Urinary bladder (tissue), 4 donors: ENCODE measurements around the gene ZNF778. TPM values are rescaled to one million over a fixed set of nuclear protein-coding genes. Genes with fewer than 3 reads are reported as not detected.
"Not testable (repeated sequence)": the region's sequence is repeated elsewhere in the genome, so short reads cannot be mapped to it uniquely, and the experiment has no call there.

ENCODE experiments used
- DNase-seq: peaks from one replicate; pipeline ENCODE4 v3.0.0-alpha.2; 2015; ENCODE audit errors: extremely low spot score
- H3K27ac ChIP-seq: one replicate; pipeline ENCODE4 v1.5.1; 2013; ENCODE audit warnings: low read depth, mild to moderate bottlenecking, moderate library complexity
- H3K36me3 ChIP-seq: one replicate; pipeline ENCODE4 v1.6.1; 2013; ENCODE audit warnings: mild to moderate bottlenecking, moderate library complexity; ENCODE audit not compliant: insufficient read depth
- H3K4me1 ChIP-seq: one replicate; pipeline ENCODE4 v1.6.1; 2013; ENCODE audit warnings: mild to moderate bottlenecking, moderate library complexity; ENCODE audit not compliant: insufficient read depth
- H3K4me3 ChIP-seq: one replicate; pipeline ENCODE4 v1.5.1; 2013; ENCODE audit warnings: low read depth, low read length
- WGBS: extraction: QIAGEN DNeasy Blood & Tissue Kit; methylation state at CpG from one replicate; pipeline ENCODE4 v1.1.7; 2013; 5-methylcytosine and 5-hydroxymethylcytosine counted together
- polyA plus RNA-seq: library from polyadenylated mRNA; stranded (reverse); fragments of 200-250 nt; gene quantifications from one replicate; pipeline ENCODE4 v1.2.3, GENCODE V29; 2013
- total RNA-seq: library from RNA; depleted of rRNA; stranded (reverse); fragments of >200 nt; gene quantifications from one replicate; pipeline ENCODE4 v1.2.3, GENCODE V29; 2014
- donor health status: healthy with polysubstance abuse.
- donor health status: healthy.

The ZNF778 gene
- total and polyA plus RNA-seq, 2 donors = 5.1 to 9.5 TPM

DNA sequence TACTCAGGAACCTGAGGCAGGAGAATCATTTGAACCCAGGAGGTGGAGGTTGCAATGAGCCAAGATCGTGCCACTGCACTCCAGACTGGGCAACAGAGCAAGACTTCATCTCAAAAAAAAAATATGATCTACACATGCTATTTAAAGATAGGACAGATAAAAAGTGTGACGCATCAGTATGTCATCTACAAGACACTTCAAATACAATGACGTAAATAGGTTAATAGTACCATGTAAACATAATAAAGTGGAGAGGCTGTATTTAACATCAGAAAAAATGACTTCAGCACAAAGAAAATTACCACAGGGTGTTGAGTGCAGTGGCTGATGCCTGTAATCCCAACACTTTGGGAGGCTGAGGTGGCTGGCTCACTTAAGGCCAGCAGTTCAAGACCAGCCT lies 20.2 kb downstream of the ZNF778 start:
- 85% methylated on average over 3 of the region's 3 CpGs for WGBS
- H3K4me1 ChIP-seq = no peaks in the 10 kb centered on the region
- DNase-seq = no peak
- no peaks in the 10 kb centered on the region for H3K36me3 ChIP-seq
- no peak overlapping the region for H3K4me3 ChIP-seq
- no peak overlapping the region for H3K27ac ChIP-seq

DNA sequence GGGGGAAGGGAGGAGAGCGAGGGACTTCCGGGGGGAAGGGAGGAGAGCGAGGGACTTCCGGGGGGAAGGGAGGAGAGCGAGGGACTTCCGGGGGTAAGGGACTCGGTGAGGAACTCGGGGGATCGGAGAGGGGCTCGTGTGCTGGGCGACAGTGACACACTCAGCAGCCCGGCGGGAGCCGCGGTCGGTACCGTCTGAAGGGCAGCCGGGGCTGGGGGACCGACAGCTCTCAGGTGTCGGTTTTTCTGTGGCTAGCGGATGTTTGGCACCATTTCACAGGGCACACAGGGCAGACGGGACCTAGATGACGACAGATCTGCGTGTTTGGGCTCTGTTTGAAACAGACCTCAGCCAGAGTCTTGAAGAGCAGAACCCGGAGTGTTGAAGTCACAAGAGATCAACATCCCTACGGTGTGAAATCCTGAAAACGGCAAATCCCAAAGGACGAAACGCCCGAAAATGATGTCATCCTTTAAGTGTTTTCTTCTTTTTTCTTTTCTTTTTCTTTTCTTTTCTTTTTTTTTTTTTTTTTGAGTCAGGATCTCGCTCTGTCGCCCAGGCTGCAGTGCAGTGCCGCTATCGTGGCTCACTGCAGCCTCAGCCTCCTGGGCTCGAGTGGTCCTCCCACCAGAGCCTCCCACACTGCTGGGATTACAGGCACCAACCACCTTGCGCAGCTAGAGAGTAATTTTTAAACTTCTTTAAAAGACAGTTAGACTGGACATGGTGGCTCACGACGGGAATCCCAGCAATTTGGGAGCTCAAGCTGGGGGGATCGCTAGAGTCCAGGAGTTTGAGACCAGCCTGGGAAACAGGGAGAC lies 23.9 kb downstream of the ZNF778 start:
- WGBS = 5% methylated on average over 37 of the region's 39 CpGs
- no peaks in the 10 kb centered on the region for H3K36me3 ChIP-seq
- H3K4me3 ChIP-seq = peak overlapping the region; percentile 39
- DNase-seq = no peak
- H3K27ac ChIP-seq = peak overlapping the region; percentile 89
- no peaks in the 10 kb centered on the region for H3K4me1 ChIP-seq

DNA sequence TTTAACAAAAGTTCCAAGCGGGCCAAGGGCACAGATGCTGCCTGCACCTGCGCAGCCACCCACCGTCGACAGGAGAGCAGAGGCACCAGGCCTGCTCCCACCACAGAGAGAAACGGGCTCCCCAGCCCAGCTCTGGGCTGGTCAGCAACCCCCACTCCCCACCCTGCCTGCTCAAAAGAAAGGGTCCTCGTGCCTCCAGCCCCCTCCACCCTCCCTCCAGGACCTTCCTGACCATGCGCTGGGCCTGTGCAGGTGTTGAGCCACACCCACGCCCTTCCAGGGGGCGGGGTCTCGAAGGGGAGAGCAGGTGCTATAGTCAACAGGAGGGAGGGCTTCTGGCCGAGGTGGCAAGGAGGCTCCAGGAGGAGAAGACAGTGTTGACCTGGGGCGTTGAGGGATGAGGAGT lies 25.3 kb downstream of the ZNF778 start:
- H3K27ac ChIP-seq = no peak overlapping the region
- no peak overlapping the region for H3K4me3 ChIP-seq
- no peak for DNase-seq
- H3K36me3 ChIP-seq = no peaks in the 10 kb centered on the region
- WGBS = 54% methylated on average over 12 of the region's 12 CpGs
- peaks cover 3% of the 10 kb centered on the region for H3K4me1 ChIP-seq

DNA sequence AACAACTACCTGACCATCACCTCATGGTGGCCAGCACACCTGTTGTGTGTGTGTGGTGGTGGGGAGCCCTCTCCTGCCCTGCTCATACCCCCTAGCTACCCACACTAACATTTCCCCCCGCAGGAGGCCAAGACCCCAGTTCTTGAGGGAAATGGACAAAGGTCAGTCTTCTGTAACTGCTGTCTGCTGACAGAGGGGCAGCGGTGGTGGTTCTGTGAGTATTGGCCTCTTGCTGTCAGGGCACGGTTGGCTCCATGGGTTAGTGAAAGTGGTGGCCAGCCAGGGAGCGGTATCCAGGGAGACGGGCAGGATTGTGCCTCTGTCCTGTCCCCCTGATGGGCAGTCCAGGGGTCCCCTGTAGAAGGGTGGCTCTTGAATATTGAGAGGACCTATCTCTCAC lies 26.2 kb downstream of the ZNF778 start:
- Histone ChIP-seq H3K4me3 (no peak overlapping the region), H3K36me3 (no peaks in the 10 kb centered on the region), H3K4me1 (peaks cover 3% of the 10 kb centered on the region), H3K27ac (no peak overlapping the region)
- DNase-seq = no peak
- 78% methylated on average over 5 of the region's 5 CpGs for WGBS

DNA sequence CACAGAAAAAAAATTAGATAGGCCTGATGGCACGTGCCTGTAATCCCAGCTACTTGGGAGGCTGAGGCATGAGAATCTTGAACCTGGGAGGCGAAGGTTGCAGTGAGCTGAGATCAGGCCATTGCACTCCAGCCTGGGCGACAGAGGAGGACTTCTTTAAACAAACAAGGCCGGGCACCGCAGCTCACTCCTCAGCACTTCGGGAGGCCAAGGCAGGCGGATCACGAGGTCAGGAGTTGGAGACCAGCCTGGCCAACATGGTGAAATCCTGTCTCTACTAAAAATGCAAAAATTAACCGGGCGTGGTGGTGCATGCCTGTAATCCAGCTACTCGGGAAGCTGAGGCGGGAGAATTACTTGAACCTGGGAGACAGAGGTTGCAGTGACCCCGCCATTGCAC lies 26.8 kb downstream of the ZNF778 start:
- not testable (repeated sequence) for H3K27ac ChIP-seq, H3K4me1 ChIP-seq, H3K36me3 ChIP-seq, DNase-seq, H3K4me3 ChIP-seq
- WGBS = 76% methylated on average over 13 of the region's 13 CpGs

DNA sequence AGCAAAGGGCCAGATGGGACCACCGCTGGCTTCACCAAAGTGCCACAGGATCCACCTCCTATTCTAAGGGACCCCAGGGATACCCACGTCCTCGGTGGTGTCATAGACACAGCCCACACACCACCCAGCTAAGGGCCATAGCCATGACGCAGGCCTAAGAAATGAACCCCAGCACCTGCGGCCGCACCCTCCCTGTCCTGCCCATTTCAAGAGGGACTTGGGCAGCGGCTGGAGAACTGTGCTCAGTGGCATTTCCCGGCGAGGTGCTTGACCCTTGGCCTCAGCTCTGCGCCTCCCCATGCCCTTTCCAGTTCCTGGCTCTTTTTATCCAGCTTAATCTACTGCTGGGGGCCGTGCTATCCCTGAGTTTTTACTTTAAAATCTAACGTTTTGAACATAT lies 27.3 kb downstream of the ZNF778 start:
- no peak overlapping the region for H3K27ac ChIP-seq
- no peaks in the 10 kb centered on the region for H3K36me3 ChIP-seq
- DNase-seq = no peak
- H3K4me3 ChIP-seq = no peak overlapping the region
- WGBS = 69% methylated on average over 12 of the region's 12 CpGs
- peaks cover 3% of the 10 kb centered on the region for H3K4me1 ChIP-seq

DNA sequence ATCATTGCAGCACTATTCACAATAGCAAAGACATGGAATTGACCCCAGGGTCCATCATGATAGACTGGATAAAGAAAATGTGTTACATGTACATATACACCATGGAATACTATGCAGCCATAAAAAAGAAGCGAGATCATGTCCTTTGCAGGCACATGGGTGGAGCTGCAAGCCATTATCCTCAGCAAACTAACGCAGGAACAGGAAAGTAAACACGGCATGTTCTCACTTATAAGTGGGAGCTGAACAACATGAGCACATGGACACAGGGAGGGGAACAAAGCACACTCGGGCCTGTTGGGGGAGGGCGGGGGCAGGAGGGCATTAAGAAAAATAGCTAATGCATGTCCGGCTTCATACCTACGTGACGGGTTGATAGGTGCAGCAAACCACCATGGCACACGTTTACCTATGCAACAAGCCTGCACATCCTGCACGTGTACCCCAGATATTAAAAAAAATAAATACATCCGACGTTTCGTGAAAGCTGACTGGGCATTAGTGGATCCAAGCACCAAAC lies 28.9 kb downstream of the ZNF778 start:
- Histone ChIP-seq H3K4me1 (peaks cover 3% of the 10 kb centered on the region), H3K36me3 (no peaks in the 10 kb centered on the region), H3K27ac (no peak overlapping the region), H3K4me3 (no peak overlapping the region)
- 54% methylated on average over 13 of the region's 13 CpGs for WGBS
- no peak for DNase-seq

DNA sequence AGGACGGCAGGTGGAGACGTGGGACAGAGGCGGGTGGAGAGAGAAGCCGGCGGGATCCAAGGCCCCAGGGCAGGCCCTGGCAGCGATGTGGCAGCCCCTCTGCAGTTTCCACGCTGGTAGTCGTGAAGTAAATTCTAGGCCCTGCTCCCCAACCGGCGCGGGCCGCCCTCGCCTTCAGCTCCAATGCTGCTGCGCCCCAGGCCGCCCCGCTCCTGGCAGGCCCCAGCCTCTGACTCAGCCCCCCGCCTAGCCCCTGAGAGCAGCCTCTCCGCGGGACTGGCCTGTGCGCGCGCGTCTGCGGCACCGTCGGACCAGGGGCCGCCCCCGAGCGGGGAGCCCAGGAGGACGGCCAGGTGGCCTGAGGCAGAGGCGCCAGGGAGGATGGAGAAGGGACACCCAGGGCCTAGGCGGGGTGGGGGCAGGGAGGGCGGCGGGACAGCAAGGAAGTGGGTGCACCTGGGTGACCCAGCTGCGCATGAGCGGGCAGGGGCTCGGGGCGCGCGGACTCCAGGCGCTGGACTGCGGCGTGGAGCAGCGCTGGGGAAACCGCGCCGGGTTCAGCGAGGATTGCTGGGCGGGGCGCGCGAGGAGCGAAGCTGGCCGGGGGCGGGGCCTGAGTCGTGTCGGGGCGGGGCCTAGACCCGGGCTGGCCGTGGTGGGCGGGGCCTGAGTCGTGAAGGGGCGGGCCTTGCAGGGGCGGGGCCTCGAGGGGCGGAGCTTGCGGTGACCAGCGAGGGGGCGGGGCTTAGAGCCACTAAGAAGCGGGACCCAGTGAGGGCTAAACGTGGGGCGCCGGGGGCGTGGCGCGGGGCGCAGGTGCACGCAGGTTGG lies 29.6 kb downstream of the ZNF778 start:
- H3K27ac ChIP-seq = no peak overlapping the region

DNA sequence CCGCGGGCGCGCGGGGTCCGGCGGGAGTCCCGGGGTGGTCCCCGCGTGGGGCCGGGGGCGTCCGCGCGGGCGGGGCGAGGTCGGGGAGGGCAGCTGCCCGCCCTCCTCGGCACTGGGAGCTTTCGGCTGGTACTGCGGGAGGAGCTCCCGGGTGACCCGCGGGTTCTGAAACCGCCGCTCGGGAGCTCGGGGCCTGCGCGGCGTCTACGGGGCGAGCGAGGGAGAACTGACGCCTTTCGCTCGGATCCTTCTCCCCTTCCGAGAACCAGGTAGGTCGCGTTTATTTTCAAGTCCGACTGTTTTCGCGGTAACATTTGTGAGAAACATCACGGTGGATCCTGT lies 30.2 kb downstream of the ZNF778 start:
- not testable (repeated sequence) for H3K36me3 ChIP-seq, DNase-seq, H3K4me1 ChIP-seq, H3K27ac ChIP-seq
- H3K4me3 ChIP-seq = peak overlapping the region; percentile 46
- WGBS = 3% methylated on average over 45 of the region's 45 CpGs

More for the DNA sequence above, 29.6 kb downstream of the ZNF778 start:
- WGBS = 2% methylated on average over 78 of the region's 78 CpGs
- H3K4me1 ChIP-seq = peaks cover 3% of the 10 kb centered on the region
- H3K4me3 ChIP-seq = peak overlapping the region; percentile 46
- H3K36me3 ChIP-seq = no peaks in the 10 kb centered on the region
- DNase-seq = peak; percentile 25

DNA sequence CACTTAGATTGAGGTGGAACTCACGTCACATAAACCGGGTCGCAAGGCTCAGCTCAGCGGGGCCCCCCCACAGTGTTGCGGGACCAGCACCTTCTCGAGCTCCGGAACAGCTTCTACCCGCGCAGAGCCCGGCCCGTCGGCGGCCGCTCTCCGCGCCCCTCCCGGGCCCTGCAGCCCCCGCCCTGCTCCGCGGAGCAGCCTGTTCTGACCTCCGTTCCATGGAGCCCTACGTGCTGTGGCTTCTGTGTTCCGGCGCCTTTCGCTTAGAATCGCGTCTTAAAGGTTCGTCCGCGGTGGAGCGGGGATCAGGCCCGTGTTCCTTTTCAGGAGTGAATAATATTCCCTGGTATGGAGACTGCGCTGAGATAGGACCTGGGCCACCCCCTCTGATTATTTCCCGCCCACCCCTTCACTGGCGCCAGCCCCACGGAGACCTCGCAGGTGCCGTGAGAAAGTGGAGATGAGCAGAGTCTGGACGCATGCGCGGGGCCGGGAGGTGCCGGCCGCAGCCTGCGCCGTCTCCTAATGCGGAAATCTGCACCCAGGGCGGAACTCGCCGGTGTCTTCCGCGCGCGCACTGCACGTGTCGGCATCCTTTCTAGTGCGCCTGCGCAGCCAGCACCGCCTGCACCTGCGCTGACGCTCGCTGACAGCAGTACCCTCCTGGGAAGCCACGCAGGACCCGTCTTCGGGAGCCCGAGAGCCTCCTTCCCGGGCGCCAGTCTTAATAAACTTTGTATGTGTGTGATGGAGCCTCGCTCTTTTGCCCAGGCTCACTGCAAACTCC lies 30.9 kb downstream of the ZNF778 start:
- no peak overlapping the region for H3K27ac ChIP-seq

DNA sequence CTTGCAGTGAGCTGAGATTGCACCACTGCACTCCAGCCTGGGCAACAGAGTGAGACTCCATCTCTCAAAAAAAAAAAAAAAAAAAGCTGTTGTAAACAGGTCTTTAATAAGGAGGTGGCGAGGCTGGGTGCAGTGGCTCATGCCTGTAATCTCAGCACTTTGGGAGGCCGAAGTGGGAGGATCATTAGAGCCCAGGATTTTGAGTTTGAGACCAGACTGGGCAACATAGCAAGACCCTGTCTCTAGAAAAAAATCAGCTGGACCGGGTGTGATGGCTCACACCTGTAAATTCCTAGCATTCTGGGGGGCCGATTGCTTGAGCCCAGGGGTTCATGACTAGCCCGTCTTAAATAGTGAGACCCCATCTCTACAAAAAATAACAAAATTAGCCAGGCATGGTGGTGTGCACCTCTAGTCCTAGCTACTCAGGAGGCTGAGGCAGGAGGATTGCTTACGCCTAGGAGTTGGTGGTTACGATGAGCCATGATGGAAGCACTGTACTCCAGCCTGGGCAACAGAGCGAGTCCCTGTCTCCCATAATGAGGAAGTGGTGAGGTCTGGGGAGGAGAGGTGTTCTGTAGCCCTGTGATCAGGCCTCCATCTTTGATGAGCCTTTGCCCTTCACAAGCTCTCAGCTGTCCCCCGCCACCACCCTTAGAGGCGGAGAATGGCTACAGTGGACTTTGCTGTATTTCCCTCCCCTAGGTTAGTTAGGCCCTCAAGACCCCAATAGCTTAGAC lies 36.2 kb downstream of the ZNF778 start:
- 94% methylated on average over 10 of the region's 10 CpGs for WGBS
- H3K27ac ChIP-seq = no peak overlapping the region
- no peak for DNase-seq
- no peak overlapping the region for H3K4me3 ChIP-seq
- H3K36me3 ChIP-seq = no peaks in the 10 kb centered on the region
- H3K4me1 ChIP-seq = no peaks in the 10 kb centered on the region

More for the DNA sequence above, 30.9 kb downstream of the ZNF778 start:
- Histone ChIP-seq H3K4me3 (no peak overlapping the region), H3K4me1 (peaks cover 3% of the 10 kb centered on the region), H3K36me3 (no peaks in the 10 kb centered on the region)
- WGBS = 57% methylated on average over 69 of the region's 69 CpGs
- no peak for DNase-seq

DNA sequence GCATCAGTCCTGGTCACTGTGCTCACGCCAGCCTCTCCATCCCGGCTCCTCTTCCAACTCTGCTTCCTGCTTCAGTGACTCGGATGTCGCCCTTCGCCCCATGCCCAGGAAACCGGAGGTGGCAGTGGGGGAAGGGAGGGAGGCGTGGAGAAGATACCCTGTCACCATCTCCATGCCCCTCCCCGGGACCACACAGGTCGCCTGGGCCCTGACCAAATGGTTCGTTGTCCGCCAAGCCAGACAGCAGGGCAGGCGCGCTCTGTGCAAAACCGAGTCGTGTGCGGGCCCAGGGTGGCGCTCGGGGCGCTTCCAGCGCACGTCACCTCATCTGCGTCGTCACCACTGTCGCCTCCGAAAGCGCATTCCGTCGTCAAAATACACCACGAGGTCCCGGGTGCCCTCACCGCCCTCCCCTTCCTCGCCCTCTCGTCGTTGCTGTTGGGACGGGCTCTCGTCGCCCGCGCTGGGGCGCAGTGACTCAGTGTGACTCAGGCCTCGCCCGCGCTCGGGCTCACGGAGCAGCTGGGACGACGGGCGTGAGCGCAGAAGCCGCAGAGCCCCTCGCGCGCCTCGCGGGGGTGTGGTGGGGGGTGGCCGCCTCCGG lies 39.2 kb downstream of the ZNF778 start:
- Histone ChIP-seq H3K4me1 (no peaks in the 10 kb centered on the region), H3K4me3 (peak overlapping the region; percentile 25), H3K36me3 (no peaks in the 10 kb centered on the region), H3K27ac (no peak overlapping the region)
- WGBS = 5% methylated on average over 57 of the region's 57 CpGs
- no peak for DNase-seq
